Activated T-cell treated with anti-CD3 and anti-CD28 coated beads, Interleukin-2, amount 50 U/mL, for 72 hours (primary cell): ENCODE measurements around the gene HTT. TPM values are rescaled to one million over a fixed set of nuclear protein-coding genes. Genes with fewer than 3 reads are reported as not detected.

ENCODE experiments used
- ATAC-seq, 2 donors: fragments of 150-1000 bp; cut with Tn5 transposase; replicated peaks in 1 of 2; 2 replicates each; pipeline ENCODE4 v1.10.0; 2021; ENCODE audit warnings: moderate library complexity in 2 of 2, mild to moderate bottlenecking in 1 of 2
- DNase-seq, 2 donors: peaks; one replicate each; pipeline ENCODE4 v3.0.0; 2021 to 2022; ENCODE audit warnings: mixed read lengths in 1 of 2
- H3K27ac Mint-ChIP-seq: one replicate; pipeline ENCODE4 v1.8.0; 2022; ENCODE audit warnings: mild to moderate bottlenecking, moderate library complexity, mixed read lengths
- H3K27me3 Mint-ChIP-seq: one replicate; pipeline ENCODE4 v1.8.0; 2022; ENCODE audit warnings: low read depth, mixed read lengths
- H3K36me3 Mint-ChIP-seq, 2 donors: one replicate each; pipeline ENCODE4 v1.8.0; 2022; ENCODE audit warnings: mixed read lengths in 2 of 2, mild to moderate bottlenecking in 1 of 2; ENCODE audit not compliant: insufficient read depth in 2 of 2
- H3K4me1 Mint-ChIP-seq: one replicate; pipeline ENCODE4 v1.8.0; 2022; ENCODE audit warnings: low read depth, mixed read lengths
- H3K4me3 Mint-ChIP-seq, 2 donors: one replicate each; pipeline ENCODE4 v1.8.0; 2022; ENCODE audit warnings: mild to moderate bottlenecking in 2 of 2, mixed read lengths in 2 of 2, moderate library complexity in 2 of 2
- H3K9me3 Mint-ChIP-seq, 2 donors: one replicate each; pipeline ENCODE4 v1.8.0; 2022; ENCODE audit warnings: mixed read lengths in 2 of 2
- total RNA-seq, 2 donors: library from RNA; stranded (reverse); gene quantifications; one replicate each; pipeline ENCODE4 v1.2.3, GENCODE V29; 2022

HTT gene
- total RNA-seq, 2 donors from 2014 or later, result 88.0 to 97.9 TPM

DNA sequence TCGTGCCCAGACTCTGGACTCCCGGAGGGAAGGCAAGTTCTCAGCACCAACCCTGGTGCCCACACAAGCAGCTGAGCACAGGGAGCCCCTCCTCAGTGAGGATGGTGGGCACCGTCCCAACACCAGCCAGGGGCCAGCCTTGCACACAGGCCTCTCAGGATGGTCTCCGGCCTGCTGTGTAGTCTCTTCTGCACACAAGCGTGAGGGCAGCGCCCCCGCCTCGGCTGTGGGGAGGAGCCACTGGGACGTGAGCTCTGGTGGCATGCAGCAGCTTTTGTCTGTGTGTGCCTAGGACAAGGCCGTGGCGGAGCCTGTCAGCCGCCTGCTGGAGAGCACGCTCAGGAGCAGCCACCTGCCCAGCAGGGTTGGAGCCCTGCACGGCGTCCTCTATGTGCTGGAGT is 158.4 kb downstream of the HTT start:
- H3K9me3 Mint-ChIP-seq, result peaks cover 3 to 5% of the 10 kb centered on the region in 2 donors
- no peak overlapping the region for H3K27ac Mint-ChIP-seq
- H3K36me3 Mint-ChIP-seq, result peaks cover 13 to 22% of the 10 kb centered on the region in 2 donors
- DNase-seq, result no peak
- peaks cover 5% of the 10 kb centered on the region for H3K4me1 Mint-ChIP-seq
- no peak for ATAC-seq
- no peaks in the 10 kb centered on the region for H3K27me3 Mint-ChIP-seq
- H3K4me3 Mint-ChIP-seq, result no peak overlapping the region

DNA sequence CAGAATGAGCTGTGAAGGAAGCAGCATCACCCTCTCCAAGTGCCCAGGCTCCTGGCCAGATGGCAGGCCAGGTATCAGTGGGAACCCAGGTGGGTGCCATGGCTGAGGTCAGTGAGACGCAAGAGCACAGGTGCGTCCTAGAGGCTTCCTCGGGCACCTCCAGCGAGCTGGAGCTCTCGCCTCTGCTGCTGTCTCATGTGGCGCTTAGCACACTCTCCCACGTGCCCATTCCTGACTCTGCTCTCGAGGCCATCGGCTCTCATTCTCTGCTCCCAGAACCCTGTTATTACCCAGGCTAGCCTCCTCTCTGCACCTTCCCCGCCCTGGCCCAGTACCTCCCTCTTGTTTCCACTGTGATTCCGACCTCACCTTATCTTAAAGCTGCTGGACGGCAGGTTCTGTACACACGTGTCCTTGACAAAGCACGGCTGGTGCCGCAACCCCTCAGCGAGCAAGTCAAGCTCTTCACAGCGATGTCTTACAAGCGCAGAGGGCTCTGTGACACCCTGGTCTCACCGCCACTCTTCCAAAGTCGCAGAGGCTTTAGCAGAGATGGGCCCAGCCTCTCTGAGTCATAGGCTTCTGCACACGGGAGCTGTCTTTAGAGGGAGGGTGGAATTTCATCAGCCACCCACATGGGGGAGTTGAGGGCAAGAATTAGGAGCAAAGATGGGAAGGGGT is 159.1 kb downstream of the HTT start:
- Mint-ChIP-seq H3K27ac (no peak overlapping the region), H3K36me3 (peaks cover 13 to 22% of the 10 kb centered on the region in 2 donors), H3K4me3 (no peak overlapping the region), H3K27me3 (no peaks in the 10 kb centered on the region), H3K9me3 (peaks cover 3 to 5% of the 10 kb centered on the region in 2 donors), H3K4me1 (peaks cover 5% of the 10 kb centered on the region)
- no peak for DNase-seq
- ATAC-seq, result no peak

GRCh38 chr4:3234171-3235029 is 159.9 kb downstream of the HTT start:
- H3K9me3 Mint-ChIP-seq, result no peaks in the 10 kb centered on the region
- H3K4me1 Mint-ChIP-seq, result peaks cover 5% of the 10 kb centered on the region
- no peaks in the 10 kb centered on the region for H3K27me3 Mint-ChIP-seq
- peaks cover 6 to 14% of the 10 kb centered on the region in 2 donors for H3K36me3 Mint-ChIP-seq
- ATAC-seq (no peak), DNase-seq (no peak)
- no peak overlapping the region for H3K27ac Mint-ChIP-seq
- H3K4me3 Mint-ChIP-seq, result no peak overlapping the region

DNA sequence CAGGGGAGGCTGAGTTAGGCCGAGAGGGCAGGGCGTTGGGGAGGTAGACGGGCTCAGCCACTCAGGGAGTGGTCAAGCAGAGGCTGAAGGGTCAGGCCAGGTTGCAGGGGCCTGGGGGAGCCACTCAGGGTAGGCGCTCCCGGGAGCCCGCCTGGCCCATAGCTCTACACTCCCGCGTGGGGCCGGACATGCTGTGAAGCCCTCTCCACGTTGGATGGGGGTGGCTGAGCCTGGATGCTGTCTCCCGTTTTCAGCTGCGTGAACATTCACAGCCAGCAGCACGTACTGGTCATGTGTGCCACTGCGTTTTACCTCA is 160.5 kb downstream of the HTT start:
- Mint-ChIP-seq H3K27ac (no peak overlapping the region), H3K9me3 (no peaks in the 10 kb centered on the region), H3K36me3 (peaks cover 3 to 9% of the 10 kb centered on the region in 2 donors), H3K27me3 (no peaks in the 10 kb centered on the region), H3K4me3 (no peak overlapping the region), H3K4me1 (peaks cover 5% of the 10 kb centered on the region)
- no peak for DNase-seq
- no peak for ATAC-seq

- Mint-ChIP-seq H3K4me1 (peaks cover 5% of the 10 kb centered on the region), H3K27ac (no peak overlapping the region), H3K4me3 (no peak overlapping the region), H3K27me3 (no peaks in the 10 kb centered on the region), H3K36me3 (peaks cover 3 to 7% of the 10 kb centered on the region in 2 donors), H3K9me3 (no peaks in the 10 kb centered on the region)
- ATAC-seq (no peak), DNase-seq (no peak)
These were observed 161.1 kb downstream of the HTT start for GRCh38 chr4:3235581-3235980.

DNA sequence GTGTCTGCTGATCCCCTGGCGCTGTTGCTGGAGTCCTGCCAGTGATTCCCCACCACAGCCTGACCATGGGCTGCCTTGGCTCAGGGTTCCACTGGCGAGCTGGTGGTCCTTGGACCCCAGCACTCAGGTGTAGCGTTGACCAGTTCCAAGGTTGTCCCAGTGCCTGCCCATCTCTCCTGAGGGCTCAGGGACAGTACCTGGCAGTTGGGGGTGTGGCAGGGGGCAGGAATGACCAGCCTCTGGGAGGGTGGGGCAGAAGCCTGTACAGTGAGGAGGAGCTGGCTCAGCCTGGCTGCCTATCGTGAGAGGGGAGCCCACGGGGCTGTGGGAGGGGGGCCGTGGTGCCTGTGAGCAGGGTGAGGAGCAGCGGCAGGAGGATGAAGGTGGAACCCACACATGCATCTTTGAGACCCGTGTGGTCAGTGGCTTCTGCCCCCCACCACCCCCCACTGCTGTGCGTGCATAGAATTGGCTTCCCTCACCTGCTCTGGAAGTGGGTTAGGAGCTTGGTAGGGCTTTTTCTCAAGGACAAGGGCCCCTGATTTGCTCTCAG is 161.9 kb downstream of the HTT start:
- Mint-ChIP-seq H3K9me3 (no peaks in the 10 kb centered on the region), H3K4me1 (peaks cover 3% of the 10 kb centered on the region), H3K36me3 (peaks cover 3 to 5% of the 10 kb centered on the region in 2 donors), H3K27ac (no peak overlapping the region), H3K27me3 (no peaks in the 10 kb centered on the region), H3K4me3 (no peak overlapping the region)
- DNase-seq (no peak), ATAC-seq (no peak)

GRCh38 chr4:3237266-3237665 is 162.8 kb downstream of the HTT start:
- H3K4me3 Mint-ChIP-seq, result no peak overlapping the region
- no peaks in the 10 kb centered on the region for H3K4me1 Mint-ChIP-seq
- H3K36me3 Mint-ChIP-seq, result peaks cover 0 to 1% of the 10 kb centered on the region in 2 donors
- DNase-seq (no peak), ATAC-seq (no peak)
- H3K27ac Mint-ChIP-seq, result no peak overlapping the region
- H3K27me3 Mint-ChIP-seq, result no peaks in the 10 kb centered on the region
- no peaks in the 10 kb centered on the region for H3K9me3 Mint-ChIP-seq

GRCh38 chr4:3237712-3238560 is 163.5 kb downstream of the HTT start:
- no peak for ATAC-seq
- H3K9me3 Mint-ChIP-seq, result no peaks in the 10 kb centered on the region
- H3K27ac Mint-ChIP-seq, result no peak overlapping the region
- H3K36me3 Mint-ChIP-seq, result peaks cover 0 to 1% of the 10 kb centered on the region in 2 donors
- peaks cover 2% of the 10 kb centered on the region for H3K4me1 Mint-ChIP-seq
- no peaks in the 10 kb centered on the region for H3K27me3 Mint-ChIP-seq
- DNase-seq, result no peak
- H3K4me3 Mint-ChIP-seq, result no peak overlapping the region

GRCh38 chr4:3238721-3239120 is 164.2 kb downstream of the HTT start:
- H3K4me3 Mint-ChIP-seq, result no peak overlapping the region
- no peak for DNase-seq
- no peaks in the 10 kb centered on the region for H3K9me3 Mint-ChIP-seq
- no peaks in the 10 kb centered on the region for H3K27me3 Mint-ChIP-seq
- H3K27ac Mint-ChIP-seq, result no peak overlapping the region
- peaks cover 6% of the 10 kb centered on the region for H3K4me1 Mint-ChIP-seq
- no peak for ATAC-seq
- peaks cover 0 to 1% of the 10 kb centered on the region in 2 donors for H3K36me3 Mint-ChIP-seq

DNA sequence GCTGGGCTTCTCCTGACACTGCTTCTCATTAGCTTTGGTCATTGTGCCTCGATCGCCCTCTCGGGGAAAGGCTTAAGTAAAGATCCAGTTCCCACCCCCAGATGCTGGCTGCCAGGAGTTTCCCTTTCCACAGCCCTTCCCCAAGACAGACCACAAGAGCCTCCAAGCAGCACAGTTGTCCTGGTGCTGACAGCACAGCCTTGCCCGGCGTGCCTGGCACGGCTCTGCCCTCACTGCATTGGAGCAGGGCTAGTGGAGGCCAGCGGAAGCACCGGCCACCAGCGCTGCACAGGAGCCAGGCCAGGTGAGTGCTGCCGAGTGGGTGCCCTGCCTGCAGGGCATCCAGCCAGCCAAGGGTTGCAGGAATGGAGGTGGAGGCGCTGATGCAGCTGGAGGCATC is 164.8 kb downstream of the HTT start:
- DNase-seq (no peak), ATAC-seq (no peak)
- peaks cover 6% of the 10 kb centered on the region for H3K4me1 Mint-ChIP-seq
- H3K27me3 Mint-ChIP-seq, result no peaks in the 10 kb centered on the region
- no peak overlapping the region for H3K27ac Mint-ChIP-seq
- H3K9me3 Mint-ChIP-seq, result no peaks in the 10 kb centered on the region
- peaks cover 0 to under 1% of the 10 kb centered on the region in 2 donors for H3K36me3 Mint-ChIP-seq
- no peak overlapping the region for H3K4me3 Mint-ChIP-seq

DNA sequence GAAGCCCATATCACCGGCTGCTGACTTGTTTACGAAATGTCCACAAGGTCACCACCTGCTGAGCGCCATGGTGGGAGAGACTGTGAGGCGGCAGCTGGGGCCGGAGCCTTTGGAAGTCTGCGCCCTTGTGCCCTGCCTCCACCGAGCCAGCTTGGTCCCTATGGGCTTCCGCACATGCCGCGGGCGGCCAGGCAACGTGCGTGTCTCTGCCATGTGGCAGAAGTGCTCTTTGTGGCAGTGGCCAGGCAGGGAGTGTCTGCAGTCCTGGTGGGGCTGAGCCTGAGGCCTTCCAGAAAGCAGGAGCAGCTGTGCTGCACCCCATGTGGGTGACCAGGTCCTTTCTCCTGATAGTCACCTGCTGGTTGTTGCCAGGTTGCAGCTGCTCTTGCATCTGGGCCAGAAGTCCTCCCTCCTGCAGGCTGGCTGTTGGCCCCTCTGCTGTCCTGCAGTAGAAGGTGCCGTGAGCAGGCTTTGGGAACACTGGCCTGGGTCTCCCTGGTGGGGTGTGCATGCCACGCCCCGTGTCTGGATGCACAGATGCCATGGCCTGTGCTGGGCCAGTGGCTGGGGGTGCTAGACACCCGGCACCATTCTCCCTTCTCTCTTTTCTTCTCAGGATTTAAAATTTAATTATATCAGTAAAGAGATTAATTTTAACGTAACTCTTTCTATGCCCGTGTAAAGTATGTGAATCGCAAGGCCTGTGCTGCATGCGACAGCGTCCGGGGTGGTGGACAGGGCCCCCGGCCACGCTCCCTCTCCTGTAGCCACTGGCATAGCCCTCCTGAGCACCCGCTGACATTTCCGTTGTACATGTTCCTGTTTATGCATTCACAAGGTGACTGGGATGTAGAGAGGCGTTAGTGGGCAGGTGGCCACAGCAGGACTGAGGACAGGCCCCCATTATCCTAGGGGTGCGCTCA is 165.8 kb downstream of the HTT start:
- H3K9me3 Mint-ChIP-seq, result no peaks in the 10 kb centered on the region
- ATAC-seq (no peak), DNase-seq (no peak)
- no peak overlapping the region for H3K4me3 Mint-ChIP-seq
- H3K27me3 Mint-ChIP-seq, result no peaks in the 10 kb centered on the region
- no peak overlapping the region for H3K27ac Mint-ChIP-seq
- H3K4me1 Mint-ChIP-seq, result peaks cover 6% of the 10 kb centered on the region
- H3K36me3 Mint-ChIP-seq, result no peaks in the 10 kb centered on the region

- no peaks in the 10 kb centered on the region for H3K9me3 Mint-ChIP-seq
- no peaks in the 10 kb centered on the region for H3K36me3 Mint-ChIP-seq
- no peak overlapping the region for H3K27ac Mint-ChIP-seq
- DNase-seq (no peak), ATAC-seq (no peak)
- no peak overlapping the region for H3K4me3 Mint-ChIP-seq
- H3K4me1 Mint-ChIP-seq, result peaks cover 6% of the 10 kb centered on the region
- H3K27me3 Mint-ChIP-seq, result no peaks in the 10 kb centered on the region
These were observed 166.5 kb downstream of the HTT start for GRCh38 chr4:3240936-3241522.
